NCI-H2227 (cell line): Measurements from ENCODE around the gene SIAH1.
"Not testable (repeated sequence)": the region's sequence is repeated elsewhere in the genome, so short reads cannot be mapped to it uniquely, and the experiment has no call there.

Experiments used
- DNase-seq: peaks from one replicate; lab custom pipeline; 2025; ENCODE audit not compliant: unreplicated experiment; lab: John Stamatoyannopoulos, UW

Gene SIAH1

GRCh38 chr16:48367441-48368049, 17.7 kb downstream of the SIAH1 start:
- DNase-seq, result no peak

- peak; percentile 10 for DNase-seq
These were observed 18.8 kb downstream of the SIAH1 start for GRCh38 chr16:48366165-48367093.

- peak; percentile 89 for DNase-seq
These were observed 19.5 kb downstream of the SIAH1 start for GRCh38 chr16:48365601-48366164.

- no peak for DNase-seq
These were observed 20.1 kb downstream of the SIAH1 start for GRCh38 chr16:48365025-48365600.

- no peak for DNase-seq
These were observed 23.6 kb downstream of the SIAH1 start for GRCh38 chr16:48361540-48362144.

- no peak for DNase-seq
These were observed 24.2 kb downstream of the SIAH1 start for GRCh38 chr16:48361012-48361411.

- no peak for DNase-seq
These were observed 25.2 kb downstream of the SIAH1 start for GRCh38 chr16:48359983-48360382.

- no peak for DNase-seq
These were observed 26.8 kb downstream of the SIAH1 start for GRCh38 chr16:48358419-48358818.

- DNase-seq, result no peak
These were observed 28.4 kb downstream of the SIAH1 start for GRCh38 chr16:48356633-48357376.

GRCh38 chr16:48354877-48355855, 30.0 kb downstream of the SIAH1 start:
- no peak for DNase-seq

GRCh38 chr16:48354385-48354784, 30.8 kb downstream of the SIAH1 start:
- not testable (repeated sequence) for DNase-seq

GRCh38 chr16:48353565-48354163, 31.5 kb downstream of the SIAH1 start:
- DNase-seq, result peak; percentile 58

GRCh38 chr16:48352648-48353390, 32.4 kb downstream of the SIAH1 start:
- no peak for DNase-seq

- no peak for DNase-seq
These were observed 34.5 kb downstream of the SIAH1 start for GRCh38 chr16:48350736-48351135.

- DNase-seq, result peak; percentile 69
These were observed 37.2 kb downstream of the SIAH1 start for GRCh38 chr16:48347980-48348379.

- peak; percentile 77 for DNase-seq
These were observed 37.9 kb downstream of the SIAH1 start for GRCh38 chr16:48347191-48347865.

GRCh38 chr16:48342591-48342990, 42.6 kb downstream of the SIAH1 start:
- DNase-seq, result no peak

- DNase-seq, result no peak
These were observed 45.2 kb downstream of the SIAH1 start for GRCh38 chr16:48340054-48340453.
